Stimulated activated CD8-positive, alpha-beta memory T cell treated with anti-CD3 and anti-CD28 coated beads, Interleukin-4, amount 100 ng/mL, for 4 hours (primary cell): ENCODE results near the gene POU6F2.

Experiments used
- DNase-seq, 2 donors: peaks; one replicate each; pipeline ENCODE4 v3.0.0-alpha.2; 2020; ENCODE audit warnings: low read depth in 2 of 2, low spot score in 1 of 2

Gene POU6F2

GRCh38 chr7:39248041-39248691 is 270.5 kb downstream of the POU6F2 start:
- DNase-seq: no peak

- no peak for DNase-seq
These were observed 271.0 kb downstream of the POU6F2 start for GRCh38 chr7:39248692-39249090.

GRCh38 chr7:39249635-39250152 is 272.0 kb downstream of the POU6F2 start:
- no peak for DNase-seq

- no peak for DNase-seq
These were observed 275.2 kb downstream of the POU6F2 start for GRCh38 chr7:39252916-39253315.

GRCh38 chr7:39259391-39260003 is 281.8 kb downstream of the POU6F2 start:
- no peak for DNase-seq

- DNase-seq: no peak
These were observed 282.7 kb downstream of the POU6F2 start for GRCh38 chr7:39260279-39260844.

- DNase-seq: no peak
These were observed 284.1 kb downstream of the POU6F2 start for GRCh38 chr7:39261771-39262170.

GRCh38 chr7:39265641-39266591 is 288.2 kb downstream of the POU6F2 start:
- no peak for DNase-seq

- no peak for DNase-seq
These were observed 291.3 kb downstream of the POU6F2 start for GRCh38 chr7:39269034-39269433.

GRCh38 chr7:39270018-39270417 is 292.3 kb downstream of the POU6F2 start:
- DNase-seq: no peak

GRCh38 chr7:39271402-39271801 is 293.7 kb downstream of the POU6F2 start:
- DNase-seq: no peak

GRCh38 chr7:39272111-39272510 is 294.4 kb downstream of the POU6F2 start:
- no peak for DNase-seq

GRCh38 chr7:39272691-39273090 is 295.0 kb downstream of the POU6F2 start:
- no peak for DNase-seq

- DNase-seq: no peak
These were observed 302.6 kb downstream of the POU6F2 start for GRCh38 chr7:39280337-39280736.

- DNase-seq: no peak
These were observed 307.5 kb downstream of the POU6F2 start for GRCh38 chr7:39285256-39285655.

GRCh38 chr7:39288303-39288702 is 310.6 kb downstream of the POU6F2 start:
- DNase-seq: no peak

GRCh38 chr7:39291628-39292410 is 314.1 kb downstream of the POU6F2 start:
- DNase-seq: no peak

GRCh38 chr7:39293056-39293823 is 315.5 kb downstream of the POU6F2 start:
- no peak for DNase-seq

GRCh38 chr7:39294022-39294421 is 316.3 kb downstream of the POU6F2 start:
- DNase-seq: no peak

GRCh38 chr7:39295796-39296195 is 318.1 kb downstream of the POU6F2 start:
- DNase-seq: no peak
